Vagina (tissue), 2 donors: ENCODE data around the gene KRTAP25-1. TPM values are rescaled to one million over a fixed set of nuclear protein-coding genes. Genes with fewer than 3 reads are reported as not detected.

Experiments used
- DNase-seq, 2 donors: peaks; one replicate each; pipeline ENCODE4 v3.0.0-alpha.2; 2017; ENCODE audit errors: extremely low spot score in 2 of 2
- H3K27ac ChIP-seq: fragments of 200-600 bp; sonication (generic); one replicate; pipeline ENCODE4 v1.5.1; 2019
- H3K27me3 ChIP-seq: fragments of 200-600 bp; sonication (generic); one replicate; pipeline ENCODE4 v1.5.1; 2019
- H3K36me3 ChIP-seq, 2 donors: fragments of 200-600 bp; sonication (generic); one replicate each; pipeline ENCODE4 v1.5.1; 2017 to 2019
- H3K4me1 ChIP-seq: fragments of 200-600 bp; sonication (generic); one replicate; pipeline ENCODE4 v1.5.1; 2019
- H3K4me3 ChIP-seq, 2 donors: fragments of 200-600 bp; sonication (generic); 1 replicate in 1 of 2; 2 replicates in 1 of 2; pipeline ENCODE4 v1.5.1; 2016 to 2019
- H3K9me3 ChIP-seq: fragments of 200-600 bp; sonication (generic); one replicate; pipeline ENCODE4 v1.5.1; 2019
- CTCF ChIP-seq, 3 experiments: fragments of 450-650 bp in 2 of 3; fragments of 200-600 bp in 1 of 3; sonication (generic) in 1 of 3; IDR thresholded peaks; one replicate each; pipeline ENCODE4 v1.5.1; 2017 to 2019; ENCODE audit warnings: antibody characterized with exemption in 3 of 3, mild to moderate bottlenecking in 2 of 3, moderate library complexity in 2 of 3
- POLR2A ChIP-seq, 2 donors: fragments of 450-650 bp; IDR thresholded peaks; one replicate each; pipeline ENCODE4 v1.6.1; 2017; ENCODE audit warnings: antibody characterized with exemption in 2 of 2, mild to moderate bottlenecking in 2 of 2, moderate library complexity in 2 of 2
- POLR2AphosphoS5 ChIP-seq, 2 donors: sonication (generic); formaldehyde crosslinking; IDR thresholded peaks; one replicate each; pipeline ENCODE4 v1.9.0; 2017; ENCODE audit warnings: antibody characterized with exemption in 2 of 2, mild to moderate bottlenecking in 2 of 2, low read depth in 1 of 2; ENCODE audit not compliant: insufficient read depth in 1 of 2
- intact Hi-C: fragments of 100-400 bp; cut with DNase I; formaldehyde crosslinking; loops from one replicate; pipeline ENCODE4 v1.15.1; 2023
- total RNA-seq: library from RNA; depleted of rRNA; stranded (reverse); fragments of >200 nt; gene quantifications from one replicate; pipeline ENCODE4 v1.2.3, GENCODE V29; 2016

KRTAP25-1 gene
- total RNA-seq, 1 donor from 2014 or later = not detected

- H3K4me1 ChIP-seq = peaks cover 17% of the 10 kb centered on the region
- no peaks in the 10 kb centered on the region for H3K27me3 ChIP-seq
- no peak overlapping the region for H3K27ac ChIP-seq
- no peaks in the 10 kb centered on the region for H3K9me3 ChIP-seq
- no peak for DNase-seq
- TF ChIP-seq CTCF (IDR thresholded peaks at IDR 0.05) (no peak), POLR2A (IDR thresholded peaks at IDR 0.05) (no peak), POLR2AphosphoS5 (IDR thresholded peaks at IDR 0.05; ENCODE audit: insufficient read depth in 1 of 2, low read depth in 1 of 2) (no peak)
- H3K36me3 ChIP-seq = no peaks in the 10 kb centered on the region
- no peak overlapping the region for H3K4me3 ChIP-seq
- intact Hi-C loops = no loop called here
These were observed 18.2 kb downstream of the KRTAP25-1 start for GRCh38 chr21:30271156-30271555.

GRCh38 chr21:30269803-30270530, 19.3 kb downstream of the KRTAP25-1 start:
- DNase-seq = no peak
- Histone ChIP-seq H3K4me3 (no peak overlapping the region), H3K36me3 (no peaks in the 10 kb centered on the region), H3K9me3 (no peaks in the 10 kb centered on the region), H3K4me1 (peaks cover 17% of the 10 kb centered on the region), H3K27ac (peak overlapping the region; percentile 20), H3K27me3 (no peaks in the 10 kb centered on the region)
- intact Hi-C loops = no loop called here
- TF ChIP-seq POLR2AphosphoS5 (IDR thresholded peaks at IDR 0.05; ENCODE audit: insufficient read depth in 1 of 2, low read depth in 1 of 2) (no peak), CTCF (IDR thresholded peaks at IDR 0.05) (no peak), POLR2A (IDR thresholded peaks at IDR 0.05) (no peak)

- no peaks in the 10 kb centered on the region for H3K9me3 ChIP-seq
- no peak for DNase-seq
- intact Hi-C loops = no loop called here
These were observed 20.6 kb downstream of the KRTAP25-1 start for GRCh38 chr21:30268608-30269197.

GRCh38 chr21:30257773-30258172, 31.5 kb downstream of the KRTAP25-1 start:
- no peak for DNase-seq
- Histone ChIP-seq H3K4me3 (no peak overlapping the region), H3K4me1 (no peaks in the 10 kb centered on the region), H3K27me3 (no peaks in the 10 kb centered on the region), H3K9me3 (no peaks in the 10 kb centered on the region), H3K27ac (no peak overlapping the region), H3K36me3 (no peaks in the 10 kb centered on the region)
- intact Hi-C loops = no loop called here
- TF ChIP-seq POLR2AphosphoS5 (IDR thresholded peaks at IDR 0.05; ENCODE audit: insufficient read depth in 1 of 2, low read depth in 1 of 2) (no peak), POLR2A (IDR thresholded peaks at IDR 0.05) (no peak), CTCF (IDR thresholded peaks at IDR 0.05) (no peak)

More at GRCh38 chr21:30268608-30269197, 20.6 kb downstream of the KRTAP25-1 start:
- Histone ChIP-seq H3K27ac (peak overlapping the region; percentile 20), H3K27me3 (no peaks in the 10 kb centered on the region), H3K36me3 (no peaks in the 10 kb centered on the region), H3K4me1 (peaks cover 17% of the 10 kb centered on the region), H3K4me3 (no peak overlapping the region)
- TF ChIP-seq CTCF (IDR thresholded peaks at IDR 0.05) (no peak), POLR2A (IDR thresholded peaks at IDR 0.05) (no peak), POLR2AphosphoS5 (IDR thresholded peaks at IDR 0.05; ENCODE audit: insufficient read depth in 1 of 2, low read depth in 1 of 2) (no peak)

GRCh38 chr21:30256100-30256499, 33.2 kb downstream of the KRTAP25-1 start:
- Histone ChIP-seq H3K4me3 (no peak overlapping the region), H3K4me1 (no peaks in the 10 kb centered on the region), H3K27ac (no peak overlapping the region), H3K9me3 (no peaks in the 10 kb centered on the region), H3K27me3 (no peaks in the 10 kb centered on the region), H3K36me3 (no peaks in the 10 kb centered on the region)
- intact Hi-C loops = no loop called here
- no peak for TF ChIP-seq POLR2AphosphoS5 (IDR thresholded peaks at IDR 0.05; ENCODE audit: insufficient read depth in 1 of 2, low read depth in 1 of 2)
- TF ChIP-seq CTCF (IDR thresholded peaks at IDR 0.05) = no peak
- no peak for TF ChIP-seq POLR2A (IDR thresholded peaks at IDR 0.05)
- no peak for DNase-seq
